Heart left ventricle (tissue), 16 donors: Measurements from ENCODE around the gene COL1A2. TPM values are rescaled to one million over a fixed set of nuclear protein-coding genes. Genes with fewer than 3 reads are reported as not detected.

Source experiments
- ATAC-seq, 4 donors: fragments of 200-7000 bp; cut with Tn5 transposase; one replicate each; pipeline ENCODE4 v1.9.1; 2020 to 2022; ENCODE audit warnings: moderate library complexity in 4 of 4, mild to moderate bottlenecking in 3 of 4, moderate number of reproducible peaks in 1 of 4
- DNase-seq, 5 donors: peaks; one replicate each; pipeline ENCODE4 v3.0.0-alpha.2; 2020
- H3K27ac ChIP-seq, 12 donors: fragments of 200-600 bp; sonication (generic) in 4 of 12; one replicate each; pipeline versions ENCODE4 v1.5.0 to v1.8.0; 2016 to 2022; ENCODE audit warnings: mild to moderate bottlenecking in 2 of 12
- H3K27me3 ChIP-seq, 9 donors: fragments of 200-600 bp; sonication (generic) in 2 of 9; one replicate each; pipeline versions ENCODE4 v1.5.1 to v1.8.0; 2016 to 2022; ENCODE audit warnings: mild to moderate bottlenecking in 3 of 9
- H3K36me3 ChIP-seq, 9 donors: fragments of 200-600 bp; sonication (generic) in 2 of 9; one replicate each; pipeline versions ENCODE4 v1.5.0 to v1.8.0; 2018 to 2022; ENCODE audit warnings: mild to moderate bottlenecking in 2 of 9
- H3K4me1 ChIP-seq, 12 donors: fragments of 200-600 bp; sonication (generic) in 4 of 12; one replicate each; pipeline versions ENCODE4 v1.5.0 to v1.8.0; 2016 to 2022; ENCODE audit warnings: mild to moderate bottlenecking in 3 of 12
- H3K4me3 ChIP-seq, 12 donors: fragments of 200-600 bp; sonication (generic) in 4 of 12; one replicate each; pipeline versions ENCODE4 v1.5.0 to v1.8.0; 2017 to 2022; ENCODE audit warnings: mild to moderate bottlenecking in 9 of 12, moderate library complexity in 4 of 12
- H3K9me3 ChIP-seq, 12 donors: fragments of 200-600 bp; sonication (generic) in 4 of 12; one replicate each; pipeline versions ENCODE4 v1.5.0 to v1.8.0; 2016 to 2022; ENCODE audit warnings: mild to moderate bottlenecking in 1 of 12
- POLR2A ChIP-seq, 2 donors: fragments of 450-650 bp; IDR thresholded peaks; one replicate each; pipeline ENCODE4 v1.6.1; 2017; ENCODE audit warnings: antibody characterized with exemption in 2 of 2, mild to moderate bottlenecking in 2 of 2, moderate library complexity in 2 of 2
- WGBS, 4 donors: extraction: QIAGEN DNeasy Blood & Tissue Kit in 2 of 4; methylation state at CpG; one replicate each; pipeline versions ENCODE4 v1.1.5 to v1.1.7; 2013 to 2018; 5-methylcytosine and 5-hydroxymethylcytosine counted together
- intact Hi-C, 10 donors: fragments of 100-400 bp; cut with DNase I; formaldehyde crosslinking; loops; one replicate each; pipeline versions ENCODE4 v1.11.1 to v1.14.2; 2022
- polyA plus RNA-seq, 2 donors: library from polyadenylated mRNA; stranded (reverse); fragments of 200-250 nt; gene quantifications; one replicate each; pipeline ENCODE4 v1.2.3, GENCODE V29; 2013
- total RNA-seq, 9 donors: library from RNA; depleted of rRNA in 2 of 9; stranded (reverse); fragments of >200 nt in 2 of 9; fragmentation: NEBNext Ultra II Directional in 3 of 9; extraction: Animal tissue kit (Norgen Biotek cat#: 25700) in 3 of 9; gene quantifications; one replicate each; pipeline versions ENCODE4 v1.1.0 to v1.2.4, GENCODE V29; 2016 to 2023
- TF ChIP-seq, protein P1 (sequence below), 12 donors: fragments of 200-600 bp; sonication (generic) in 4 of 12; IDR thresholded peaks; one replicate each; pipeline versions ENCODE4 v1.5.0 to v1.8.0; 2018 to 2022; ENCODE audit warnings: antibody characterized with exemption in 12 of 12, mild to moderate bottlenecking in 5 of 12
- donor health status: ischemic (EF 13 %, LVEDD 7.1; RV severe dilation, severe dysfunction).
- donor health status: healthy with polysubstance abuse.
- donor health status: DM: no; HTN: yes; CAD: no.
- donor health status: DM: no; HTN: no; CAD: no.
- donor health status: ischemic (EF 25% LVEDD 6.9; RV normal size, moderate dysfunction).
- donor health status: ischemic (EF 25% LVEDD 5.7; RV mildly dilated, moderate dysfunction).
- donor health status: healthy.
- donor health status: DM: yes; HTN: yes; CAD: no.
- donor health status: ischemic (EF 35%, LVEDD 5.7; RV mildly dilated, moderate dysfunction).
- donor health status: nonischemic (EF 11% LVEDD 7.7; RV severe dilation, severe dysfunction).
- donor health status: DM: yes; HTN: yes; CAD: no.
- donor health status: PGD.
- donor health status: ischemic (EF 29% LVEDD 5.4; RV normal size, mild dysfunction).
- donor health status: nonischemic (EF 23%, LVEDD 6.1; RV moderate dilation, normal function).

COL1A2 gene
- total and polyA plus RNA-seq, 11 donors, result 33.1 to 615 (median 104) TPM

DNA sequence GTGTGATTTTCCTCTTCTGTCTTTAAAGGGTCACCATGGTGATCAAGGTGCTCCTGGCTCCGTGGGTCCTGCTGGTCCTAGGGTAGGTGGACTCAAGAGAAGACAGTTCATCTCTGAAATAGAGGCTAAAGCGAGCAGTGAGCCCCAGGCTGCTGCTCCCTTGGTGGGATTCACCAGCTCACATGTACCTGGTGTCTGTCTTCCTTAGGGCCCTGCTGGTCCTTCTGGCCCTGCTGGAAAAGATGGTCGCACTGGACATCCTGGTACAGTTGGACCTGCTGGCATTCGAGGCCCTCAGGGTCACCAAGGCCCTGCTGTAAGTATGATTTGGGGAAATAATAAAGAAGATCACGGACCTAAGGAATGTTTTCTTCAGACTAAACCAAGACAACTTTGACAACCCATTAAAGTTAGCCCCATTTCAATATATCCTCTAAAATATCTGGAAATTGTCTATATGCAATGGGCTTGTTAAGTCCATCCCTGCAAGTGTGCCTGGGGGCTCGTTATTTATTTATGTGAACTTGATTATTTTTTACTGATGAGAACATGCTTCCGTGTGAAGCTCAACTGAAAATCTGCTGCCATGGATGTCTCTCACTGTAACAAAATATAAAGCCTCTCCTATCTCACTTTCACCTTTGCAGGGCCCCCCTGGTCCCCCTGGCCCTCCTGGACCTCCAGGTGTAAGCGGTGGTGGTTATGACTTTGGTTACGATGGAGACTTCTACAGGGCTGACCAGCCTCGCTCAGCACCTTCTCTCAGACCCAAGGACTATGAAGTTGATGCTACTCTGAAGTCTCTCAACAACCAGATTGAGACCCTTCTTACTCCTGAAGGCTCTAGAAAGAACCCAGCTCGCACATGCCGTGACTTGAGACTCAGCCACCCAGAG lies 32.5 kb downstream of the COL1A2 start:
- Histone ChIP-seq H3K4me1 (no peaks in the 10 kb centered on the region), H3K27ac (no peak overlapping the region), H3K4me3 (no peak overlapping the region), H3K9me3 (no peaks in the 10 kb centered on the region), H3K36me3 (peaks cover 0 to 89% (median 62%) of the 10 kb centered on the region in 9 donors), H3K27me3 (no peaks in the 10 kb centered on the region)
- TF ChIP-seq, protein P1, sequence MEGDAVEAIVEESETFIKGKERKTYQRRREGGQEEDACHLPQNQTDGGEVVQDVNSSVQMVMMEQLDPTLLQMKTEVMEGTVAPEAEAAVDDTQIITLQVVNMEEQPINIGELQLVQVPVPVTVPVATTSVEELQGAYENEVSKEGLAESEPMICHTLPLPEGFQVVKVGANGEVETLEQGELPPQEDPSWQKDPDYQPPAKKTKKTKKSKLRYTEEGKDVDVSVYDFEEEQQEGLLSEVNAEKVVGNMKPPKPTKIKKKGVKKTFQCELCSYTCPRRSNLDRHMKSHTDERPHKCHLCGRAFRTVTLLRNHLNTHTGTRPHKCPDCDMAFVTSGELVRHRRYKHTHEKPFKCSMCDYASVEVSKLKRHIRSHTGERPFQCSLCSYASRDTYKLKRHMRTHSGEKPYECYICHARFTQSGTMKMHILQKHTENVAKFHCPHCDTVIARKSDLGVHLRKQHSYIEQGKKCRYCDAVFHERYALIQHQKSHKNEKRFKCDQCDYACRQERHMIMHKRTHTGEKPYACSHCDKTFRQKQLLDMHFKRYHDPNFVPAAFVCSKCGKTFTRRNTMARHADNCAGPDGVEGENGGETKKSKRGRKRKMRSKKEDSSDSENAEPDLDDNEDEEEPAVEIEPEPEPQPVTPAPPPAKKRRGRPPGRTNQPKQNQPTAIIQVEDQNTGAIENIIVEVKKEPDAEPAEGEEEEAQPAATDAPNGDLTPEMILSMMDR (IDR thresholded peaks at IDR 0.05), result no peak
- no peak for TF ChIP-seq POLR2A (IDR thresholded peaks at IDR 0.05)
- WGBS, 4 donors, result 87 to 92% (median 91%) methylated on average over 12 of the region's 12 CpGs
- intact Hi-C loops, result no loop called here
- ATAC-seq, result no peak
- no peak for DNase-seq

DNA sequence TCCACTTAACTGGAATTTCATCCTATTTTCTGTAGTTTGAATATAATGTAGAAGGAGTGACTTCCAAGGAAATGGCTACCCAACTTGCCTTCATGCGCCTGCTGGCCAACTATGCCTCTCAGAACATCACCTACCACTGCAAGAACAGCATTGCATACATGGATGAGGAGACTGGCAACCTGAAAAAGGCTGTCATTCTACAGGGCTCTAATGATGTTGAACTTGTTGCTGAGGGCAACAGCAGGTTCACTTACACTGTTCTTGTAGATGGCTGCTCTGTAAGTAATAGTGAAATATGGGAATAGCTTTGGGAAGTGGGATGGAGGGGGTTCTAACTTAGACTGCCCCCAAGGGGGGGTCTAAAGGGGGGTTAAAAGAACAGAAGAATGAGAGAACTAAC lies 34.5 kb downstream of the COL1A2 start:
- H3K4me3 ChIP-seq, result no peak overlapping the region
- H3K36me3 ChIP-seq, result peaks cover 0 to 69% (median 45%) of the 10 kb centered on the region in 9 donors
- ATAC-seq, result no peak
- intact Hi-C loops, result no loop called here
- 98 to 100% (median 99%) methylated on average over 1 of the region's 1 CpG for WGBS, 4 donors
- TF ChIP-seq, protein P1 (IDR thresholded peaks at IDR 0.05), result no peak
- TF ChIP-seq POLR2A (IDR thresholded peaks at IDR 0.05), result no peak
- no peaks in the 10 kb centered on the region for H3K27me3 ChIP-seq
- H3K4me1 ChIP-seq, result no peaks in the 10 kb centered on the region
- no peak for DNase-seq
- H3K9me3 ChIP-seq, result no peaks in the 10 kb centered on the region
- no peak overlapping the region for H3K27ac ChIP-seq

DNA sequence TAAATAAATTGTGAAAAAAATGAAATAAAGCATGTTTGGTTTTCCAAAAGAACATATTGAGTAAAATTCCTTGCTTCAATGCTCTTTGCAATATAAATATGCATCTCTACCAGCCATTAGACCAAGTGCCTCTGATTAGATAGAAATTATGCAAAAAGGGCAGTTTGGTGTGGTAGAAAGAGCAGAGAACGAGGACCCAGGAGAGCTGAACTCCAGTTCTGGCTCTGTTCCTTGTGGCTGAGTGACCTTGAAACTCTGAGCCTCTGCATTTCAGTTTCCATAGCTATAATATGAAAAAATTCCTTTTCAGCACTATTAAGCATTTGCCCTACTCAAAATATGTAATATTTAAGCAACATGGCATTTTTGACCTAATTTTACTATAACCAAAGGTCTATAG lies 36.5 kb downstream of the COL1A2 start:
- Histone ChIP-seq H3K4me1 (peaks cover 0 to 1% (median 0%) of the 10 kb centered on the region in 12 donors), H3K9me3 (no peaks in the 10 kb centered on the region), H3K27me3 (no peaks in the 10 kb centered on the region), H3K4me3 (no peak overlapping the region), H3K36me3 (peaks cover 0 to 49% (median 25%) of the 10 kb centered on the region in 9 donors), H3K27ac (no peak overlapping the region)
- ATAC-seq (no peak), DNase-seq (no peak)
- no peak for TF ChIP-seq POLR2A (IDR thresholded peaks at IDR 0.05)
- TF ChIP-seq, protein P1 (IDR thresholded peaks at IDR 0.05), result no peak
- WGBS, 4 donors, result 79 to 91% (median 86%) methylated on average over 1 of the region's 1 CpG
- intact Hi-C loops, result loop anchor here in 1 of 10 donors (5.0 kb wide), 1 partner anchor 139 kb away; no protein-coding TSS in a partner anchor

DNA sequence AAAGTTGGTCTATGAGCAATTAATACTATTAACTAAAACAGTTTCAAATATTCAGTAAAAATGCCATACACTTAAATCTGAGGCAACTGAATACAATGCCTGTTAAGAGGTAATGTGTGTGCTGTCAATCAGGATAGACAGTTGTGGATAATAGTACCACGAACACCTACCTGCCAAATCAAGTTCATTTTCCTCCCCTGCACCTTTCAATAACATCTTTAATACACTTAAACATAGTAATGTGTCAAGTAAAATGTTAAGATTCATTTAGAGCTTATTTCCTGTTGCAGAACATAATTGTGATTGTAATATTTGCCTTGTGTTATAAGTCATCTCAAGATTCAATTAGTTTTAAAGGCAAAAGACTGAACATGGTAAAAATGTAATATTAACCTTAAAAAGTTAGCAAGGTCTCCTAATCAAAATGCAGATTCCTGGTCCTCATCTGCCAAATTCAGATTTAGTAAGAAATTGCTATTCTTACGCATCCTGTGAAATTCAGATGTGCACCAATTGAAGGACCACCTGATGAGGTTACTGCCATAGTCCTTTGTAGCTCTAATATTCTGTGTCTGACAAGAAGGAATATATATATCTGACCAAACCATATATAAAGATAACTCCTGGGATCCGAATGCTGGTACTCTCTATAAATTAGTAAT lies 37.1 kb downstream of the COL1A2 start:
- Histone ChIP-seq H3K27ac (no peak overlapping the region), H3K4me3 (no peak overlapping the region), H3K27me3 (peaks cover 0 to 5% (median 0%) of the 10 kb centered on the region in 9 donors), H3K9me3 (no peaks in the 10 kb centered on the region), H3K4me1 (peaks cover 0 to 3% (median 0%) of the 10 kb centered on the region in 12 donors), H3K36me3 (peaks cover 0 to 44% (median 20%) of the 10 kb centered on the region in 9 donors)
- ATAC-seq, result no peak
- no peak for DNase-seq
- TF ChIP-seq POLR2A (IDR thresholded peaks at IDR 0.05), result no peak
- WGBS, 4 donors, result 77 to 86% (median 80%) methylated on average over 3 of the region's 3 CpGs
- intact Hi-C loops, result loop anchor here in 1 of 10 donors (5.0 kb wide), 1 partner anchor 139 kb away; no protein-coding TSS in a partner anchor
